Measurements from ENCODE around the gene KNDC1. TPM values are rescaled to one million over a fixed set of nuclear protein-coding genes. Genes with fewer than 3 reads are reported as not detected.

The KNDC1 gene
- total and polyA plus RNA-seq, 2 of the 13 experiments (the other 11 are each of a cell fraction or from before 2014, with no cell fraction given): 0.69 TPM; not detected in 1

GRCh38 chr10:133129859-133130495 lies 30.0 kb upstream of the KNDC1 start:
- no peak overlapping the region for H2AFZ ChIP-seq (ENCODE audit: low read length)
- no peaks in the 10 kb centered on the region for H4K20me1 ChIP-seq (ENCODE audit: insufficient read depth, low read length)
- no peak overlapping the region for H3K4me3 ChIP-seq (replicated peaks in 1 of 3; ENCODE audit: insufficient read depth in 1 of 3, low read depth in 2 of 3, low read length in 3 of 3)
- no peak for FAIRE-seq
- intact Hi-C loops (cut with micrococcal nuclease; ENCODE audit: unreplicated experiment) (no loop called here), in situ Hi-C loops (cut with HindIII; ENCODE audit: extremely low pct_ligation_motif_present, low pct_unique_long_range_greater_than_20kb) (loop anchor here (10.0 kb wide), 1 partner anchor 185 kb away; the partner anchor contains the start of gene CFAP46)
- no peaks in the 10 kb centered on the region for H3K36me3 ChIP-seq (replicated peaks in 1 of 2; ENCODE audit: control insufficient read depth in 1 of 2, insufficient read depth in 2 of 2, low read length in 2 of 2)
- H3K27ac ChIP-seq (ENCODE audit: extremely low read length, insufficient read depth, low read length): no peak overlapping the region
- no peak for ATAC-seq
- H3K4me2 ChIP-seq (ENCODE audit: low read depth, low read length): no peak overlapping the region
- CTCF ChIA-PET (ENCODE audit: low intra/inter-chr PET ratio, low total read pairs): no interaction called here
- no peaks in the 10 kb centered on the region for H3K9me3 ChIP-seq (ENCODE audit: low read length)
- POLR2A ChIA-PET: no interaction called here
- 29% methylated on average over 11 of the region's 20 CpGs for WGBS (ENCODE audit: low lambda C conversion rate)
- H3K4me1 ChIP-seq (ENCODE audit: insufficient read depth, low read length): no peaks in the 10 kb centered on the region
- no peak for DNase-seq (ENCODE audit: low spot score)
- H3K9ac ChIP-seq (ENCODE audit: insufficient read depth, low read depth, low read length): no peak overlapping the region
- no TSS peak for BruUV-seq (replicated peaks)
- H3K27me3 ChIP-seq (ENCODE audit: control insufficient read depth in 1 of 2, insufficient read depth in 2 of 2, low read length in 2 of 2): peaks cover 6 to 26% of the 10 kb centered on the region in 2 experiments; a peak in 4 of 5 replicates
- no peaks in the 10 kb centered on the region for H3K79me2 ChIP-seq (ENCODE audit: insufficient read depth, low read length)
- no peak for TF ChIP-seq ZNF616 (CRISPR knock-in tag; IDR thresholded peaks at IDR 0.05; ENCODE audit: low read depth)
- TF ChIP-seq SIN3A (IDR thresholded peaks at IDR 0.05; ENCODE audit: borderline replicate concordance, low read depth, low read length): no peak
- no peak for TF ChIP-seq FOXA3 (CRISPR knock-in tag; IDR thresholded peaks at IDR 0.05)
- TF ChIP-seq HOXA9 (CRISPR knock-in tag; IDR thresholded peaks at IDR 0.05; ENCODE audit: borderline replicate concordance): no peak
- TF ChIP-seq ZNF543 (CRISPR knock-in tag; IDR thresholded peaks at IDR 0.05): no peak
- no peak for TF ChIP-seq ZNF354B (CRISPR knock-in tag; IDR thresholded peaks at IDR 0.05)
- no peak for TF ChIP-seq PBX2 (CRISPR knock-in tag; IDR thresholded peaks at IDR 0.05)
- no peak for TF ChIP-seq ZNF407 (CRISPR knock-in tag; IDR thresholded peaks at IDR 0.05; ENCODE audit: not compliant biosample characterization)
- no peak for TF ChIP-seq POGZ (CRISPR knock-in tag; IDR thresholded peaks at IDR 0.05)
- TF ChIP-seq, protein P1, sequence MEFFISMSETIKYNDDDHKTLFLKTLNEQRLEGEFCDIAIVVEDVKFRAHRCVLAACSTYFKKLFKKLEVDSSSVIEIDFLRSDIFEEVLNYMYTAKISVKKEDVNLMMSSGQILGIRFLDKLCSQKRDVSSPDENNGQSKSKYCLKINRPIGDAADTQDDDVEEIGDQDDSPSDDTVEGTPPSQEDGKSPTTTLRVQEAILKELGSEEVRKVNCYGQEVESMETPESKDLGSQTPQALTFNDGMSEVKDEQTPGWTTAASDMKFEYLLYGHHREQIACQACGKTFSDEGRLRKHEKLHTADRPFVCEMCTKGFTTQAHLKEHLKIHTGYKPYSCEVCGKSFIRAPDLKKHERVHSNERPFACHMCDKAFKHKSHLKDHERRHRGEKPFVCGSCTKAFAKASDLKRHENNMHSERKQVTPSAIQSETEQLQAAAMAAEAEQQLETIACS (CRISPR knock-in tag; IDR thresholded peaks at IDR 0.05): no peak
- no peak for TF ChIP-seq SP4 (CRISPR knock-in tag; IDR thresholded peaks at IDR 0.05)
- TF ChIP-seq ZNF205 (CRISPR knock-in tag; IDR thresholded peaks at IDR 0.05): no peak
- TF ChIP-seq PAF1 (CRISPR knock-in tag; IDR thresholded peaks at IDR 0.05): no peak
- TF ChIP-seq ZNF577 (CRISPR knock-in tag; IDR thresholded peaks at IDR 0.05; ENCODE audit: borderline replicate concordance, low read depth): no peak

Data from HepG2 (cell line).